Suprapubic skin (tissue), 4 donors: ENCODE results near the gene TSKU.

Source experiments
- EP300 ChIP-seq: sonication (generic); formaldehyde crosslinking; IDR thresholded peaks from one replicate; pipeline ENCODE4 v1.6.1; 2017; ENCODE audit warnings: antibody characterized with exemption
- POLR2A ChIP-seq, 2 donors: fragments of 450-650 bp; IDR thresholded peaks; one replicate each; pipeline ENCODE4 v1.6.1; 2017; ENCODE audit warnings: antibody characterized with exemption in 2 of 2, mild to moderate bottlenecking in 2 of 2, moderate library complexity in 2 of 2
- POLR2AphosphoS5 ChIP-seq, 3 donors: sonication (generic); formaldehyde crosslinking; IDR thresholded peaks; one replicate each; pipeline ENCODE4 v1.6.1; 2017; ENCODE audit warnings: antibody characterized with exemption in 3 of 3
- TF ChIP-seq, protein P1 (sequence below), 2 donors: fragments of 200-600 bp in 1 of 2; fragments of 450-650 bp in 1 of 2; sonication (generic) in 1 of 2; IDR thresholded peaks; one replicate each; pipeline ENCODE4 v1.5.1; 2016 to 2019; ENCODE audit warnings: antibody characterized with exemption in 2 of 2, mild to moderate bottlenecking in 1 of 2, moderate library complexity in 1 of 2

DNA sequence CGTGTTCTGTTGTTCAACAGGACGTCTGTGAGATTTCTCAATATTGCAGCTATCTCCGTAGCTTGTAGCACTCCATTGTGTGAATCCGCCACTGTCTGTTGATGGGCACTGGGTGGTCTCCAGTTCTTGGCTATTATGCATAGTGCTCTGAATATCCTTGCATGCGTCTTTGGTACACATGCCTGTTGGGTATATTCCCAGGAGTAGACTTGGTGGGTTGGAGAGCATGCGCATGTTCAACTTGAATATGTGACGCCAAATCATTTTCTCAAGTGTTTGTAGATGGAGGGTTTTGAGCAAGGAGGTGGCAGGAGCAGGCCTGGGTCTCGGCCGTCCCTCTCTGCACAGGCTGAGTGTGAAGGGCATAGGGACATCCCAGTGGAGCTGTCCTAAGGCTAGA is 24.8 kb upstream of the TSKU start:
- TF ChIP-seq, protein P1, sequence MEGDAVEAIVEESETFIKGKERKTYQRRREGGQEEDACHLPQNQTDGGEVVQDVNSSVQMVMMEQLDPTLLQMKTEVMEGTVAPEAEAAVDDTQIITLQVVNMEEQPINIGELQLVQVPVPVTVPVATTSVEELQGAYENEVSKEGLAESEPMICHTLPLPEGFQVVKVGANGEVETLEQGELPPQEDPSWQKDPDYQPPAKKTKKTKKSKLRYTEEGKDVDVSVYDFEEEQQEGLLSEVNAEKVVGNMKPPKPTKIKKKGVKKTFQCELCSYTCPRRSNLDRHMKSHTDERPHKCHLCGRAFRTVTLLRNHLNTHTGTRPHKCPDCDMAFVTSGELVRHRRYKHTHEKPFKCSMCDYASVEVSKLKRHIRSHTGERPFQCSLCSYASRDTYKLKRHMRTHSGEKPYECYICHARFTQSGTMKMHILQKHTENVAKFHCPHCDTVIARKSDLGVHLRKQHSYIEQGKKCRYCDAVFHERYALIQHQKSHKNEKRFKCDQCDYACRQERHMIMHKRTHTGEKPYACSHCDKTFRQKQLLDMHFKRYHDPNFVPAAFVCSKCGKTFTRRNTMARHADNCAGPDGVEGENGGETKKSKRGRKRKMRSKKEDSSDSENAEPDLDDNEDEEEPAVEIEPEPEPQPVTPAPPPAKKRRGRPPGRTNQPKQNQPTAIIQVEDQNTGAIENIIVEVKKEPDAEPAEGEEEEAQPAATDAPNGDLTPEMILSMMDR (IDR thresholded peaks at IDR 0.05): no peak
- TF ChIP-seq EP300: no peak
- TF ChIP-seq POLR2A (IDR thresholded peaks at IDR 0.05): no peak
- TF ChIP-seq POLR2AphosphoS5 (IDR thresholded peaks at IDR 0.05): no peak
